GM21367 (cell line): ENCODE results near the gene LOC128125822.
"Not testable (repeated sequence)": the region's sequence is repeated elsewhere in the genome, so short reads cannot be mapped to it uniquely, and the experiment has no call there.

Source experiments
- ATAC-seq: cut with Tn5 transposase; IDR thresholded peaks from one replicate; pipeline ENCODE4 v1.9.1; 2021; ENCODE audit not compliant: unreplicated experiment

Gene LOC128125822

GRCh38 chr6:63572044-63572746 is at the start of gene LOC128125822, which contains the start of gene PTP4A1:
TSS of gene LOC128125822 (plus strand) at chr6:63572480.
TSS of gene PTP4A1 (plus strand) at chr6:63572480. CDS start at chr6:63576881, 4,401 bp downstream.
- ATAC-seq, result peak; percentile 93

GRCh38 chr6:63522911-63523287 is 49.4 kb upstream of the LOC128125822 start:
- ATAC-seq, result not testable (repeated sequence)

- no peak for ATAC-seq
Observed at GRCh38 chr6:63523630-63524029, 48.6 kb upstream of the LOC128125822 start.

GRCh38 chr6:63525186-63525878 is 46.9 kb upstream of the LOC128125822 start:
- peak; percentile 41 for ATAC-seq

DNA sequence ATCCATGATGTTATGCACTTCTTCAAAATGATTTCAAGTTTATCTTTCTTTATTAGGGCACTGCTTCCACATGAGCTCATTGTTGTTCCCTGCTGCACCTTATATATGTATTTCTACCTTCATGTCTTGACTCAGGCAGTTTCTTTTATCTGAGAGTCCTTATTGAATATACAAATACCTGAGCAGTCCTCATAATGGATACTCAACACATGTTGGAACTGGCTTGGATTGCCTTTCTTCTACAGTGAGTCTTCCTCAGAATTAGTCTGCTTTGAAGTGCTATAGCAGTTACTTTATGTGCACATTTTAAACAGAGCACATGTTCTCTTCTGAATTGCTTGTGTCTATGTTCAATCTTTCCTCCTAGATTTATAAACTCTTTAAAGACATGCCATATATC is 45.3 kb upstream of the LOC128125822 start:
- no peak for ATAC-seq

DNA sequence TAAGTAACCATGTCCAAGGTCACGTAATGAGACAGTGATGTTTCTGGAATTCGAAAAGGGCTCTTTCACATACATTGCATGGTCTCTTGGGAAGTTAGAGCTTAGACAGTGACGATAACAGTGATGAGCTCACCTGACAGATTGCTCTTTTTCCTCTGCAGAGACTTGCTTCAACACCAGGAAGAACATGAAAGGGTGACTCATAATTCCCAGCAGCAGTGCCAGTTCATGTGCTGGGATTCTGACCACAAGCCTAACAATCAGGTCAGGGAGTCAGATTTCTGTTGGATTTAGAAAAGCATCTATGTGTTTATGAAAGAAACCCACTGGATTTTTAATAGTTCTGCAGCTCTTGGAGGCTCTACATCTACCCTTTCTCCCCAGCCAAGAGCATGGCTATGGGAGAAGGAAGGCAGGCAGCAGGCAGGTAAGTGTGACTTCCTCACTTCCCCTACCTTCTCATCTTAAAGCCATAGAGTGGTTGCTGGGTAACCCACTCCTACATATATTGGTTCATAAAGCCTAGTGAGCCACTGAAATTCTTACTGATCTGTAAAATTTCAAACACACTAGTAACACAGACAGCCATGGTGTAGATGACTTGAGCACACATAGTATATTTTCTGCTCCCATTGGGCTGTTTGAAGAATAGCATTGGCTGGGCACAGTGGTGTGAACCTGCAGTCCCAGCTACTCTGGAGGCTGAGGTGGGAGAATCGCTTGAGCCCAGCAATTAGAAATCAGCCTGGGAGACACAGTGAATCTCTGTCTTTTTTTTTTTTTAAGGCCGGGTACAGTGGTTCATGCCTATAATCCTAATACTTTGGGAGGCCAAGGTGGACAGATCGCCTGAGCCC is 44.4 kb upstream of the LOC128125822 start:
- ATAC-seq, result no peak

DNA sequence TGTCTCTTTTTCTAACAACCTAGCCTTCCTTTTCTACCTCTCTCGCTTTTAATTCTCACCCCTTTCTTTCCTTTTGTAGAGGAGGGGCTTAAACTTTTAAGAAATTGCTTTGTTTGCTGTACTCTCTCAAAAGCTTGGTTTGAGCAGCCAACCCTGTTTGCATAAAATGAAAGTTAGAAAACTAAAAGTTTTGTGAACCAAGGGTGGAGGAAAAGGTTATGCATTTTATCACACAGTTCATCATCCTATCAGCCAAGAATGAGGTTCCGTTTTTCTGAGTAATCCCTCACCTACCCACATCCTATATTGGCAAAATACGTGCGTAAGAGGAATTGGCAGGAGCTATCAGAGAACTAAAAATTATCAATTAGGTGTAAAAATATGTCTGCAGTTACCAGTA is 42.8 kb upstream of the LOC128125822 start:
- ATAC-seq, result no peak

GRCh38 chr6:63530182-63530581 is 42.1 kb upstream of the LOC128125822 start:
- no peak for ATAC-seq

- no peak for ATAC-seq
Observed at GRCh38 chr6:63530991-63531390, 41.3 kb upstream of the LOC128125822 start.

DNA sequence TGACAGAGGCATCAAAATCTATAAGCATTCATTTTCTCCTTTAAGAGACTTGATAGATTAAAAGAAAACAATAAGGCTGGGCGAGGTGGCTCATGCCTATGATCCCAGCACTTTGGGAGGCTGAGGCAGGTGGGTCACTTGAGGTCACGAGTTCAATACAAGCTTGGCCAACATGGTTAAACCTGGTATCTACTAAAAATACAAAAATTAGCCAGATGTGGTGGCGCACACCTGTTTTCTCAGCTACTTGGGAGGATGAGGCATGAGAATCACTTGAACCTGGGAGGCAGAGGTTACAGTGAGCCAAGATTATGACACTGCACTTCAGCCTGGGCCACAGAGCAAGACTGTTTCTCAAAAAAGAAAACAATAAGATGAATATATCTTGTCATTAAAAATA is 39.3 kb upstream of the LOC128125822 start:
- ATAC-seq, result no peak

- no peak for ATAC-seq
Observed at GRCh38 chr6:63533952-63534351, 38.3 kb upstream of the LOC128125822 start.

DNA sequence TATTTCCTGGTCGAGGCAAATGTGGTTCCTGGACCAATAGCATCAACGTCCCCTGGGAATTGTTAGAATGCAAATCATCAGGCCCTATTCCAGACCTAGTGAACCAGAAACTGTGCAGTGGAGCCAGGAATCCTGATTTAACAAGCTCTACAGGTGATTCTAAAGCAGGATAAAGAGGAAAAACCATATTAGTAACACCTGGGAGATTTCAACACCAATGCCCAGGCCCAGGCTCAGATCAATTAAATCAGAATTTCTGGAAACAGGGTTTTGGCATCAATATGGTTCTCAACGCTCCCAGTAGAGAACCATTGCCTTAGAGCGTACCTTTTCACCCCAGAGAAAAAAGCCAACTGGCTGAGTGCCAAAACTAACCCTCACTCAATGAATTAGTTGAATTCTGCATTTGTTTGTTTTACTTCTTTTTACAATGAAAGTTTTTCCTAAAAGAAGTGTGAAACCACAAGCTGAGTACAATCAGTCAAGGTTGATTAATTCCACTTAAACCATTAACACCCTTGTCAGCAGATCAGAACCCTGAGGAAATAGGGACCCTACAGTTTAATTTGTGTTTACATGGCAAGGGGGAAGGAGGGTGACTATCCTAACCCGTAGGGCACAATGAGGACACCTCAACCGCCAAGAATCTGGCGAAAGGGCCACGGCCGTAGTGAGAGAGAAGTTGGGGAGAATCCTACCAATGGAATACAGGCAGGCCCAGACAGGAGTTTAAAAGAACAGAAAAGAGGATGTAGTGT is 34.9 kb upstream of the LOC128125822 start:
- ATAC-seq, result peak; percentile 70

GRCh38 chr6:63537959-63538300 is 34.4 kb upstream of the LOC128125822 start:
- ATAC-seq, result no peak

DNA sequence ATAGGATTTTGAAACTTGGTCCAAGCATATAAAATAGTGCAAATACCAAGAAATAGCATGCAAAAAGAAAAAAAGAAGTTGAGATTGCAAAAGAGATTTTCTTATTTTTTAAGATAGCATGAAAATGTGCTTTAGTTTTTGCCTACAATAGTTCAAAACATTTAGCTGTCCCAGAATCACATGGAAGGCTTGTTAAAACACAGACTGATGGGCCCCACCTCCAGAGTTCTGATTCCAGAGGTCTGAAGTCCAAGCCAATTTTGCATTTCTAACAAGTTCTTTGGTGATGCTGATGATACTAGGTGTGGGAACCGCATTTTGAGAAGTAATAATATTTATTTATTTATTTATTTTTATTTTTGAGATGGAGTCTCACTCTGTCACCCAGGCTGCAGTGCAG is 33.7 kb upstream of the LOC128125822 start:
- no peak for ATAC-seq

- no peak for ATAC-seq
Observed at GRCh38 chr6:63543001-63543400, 29.3 kb upstream of the LOC128125822 start.

DNA sequence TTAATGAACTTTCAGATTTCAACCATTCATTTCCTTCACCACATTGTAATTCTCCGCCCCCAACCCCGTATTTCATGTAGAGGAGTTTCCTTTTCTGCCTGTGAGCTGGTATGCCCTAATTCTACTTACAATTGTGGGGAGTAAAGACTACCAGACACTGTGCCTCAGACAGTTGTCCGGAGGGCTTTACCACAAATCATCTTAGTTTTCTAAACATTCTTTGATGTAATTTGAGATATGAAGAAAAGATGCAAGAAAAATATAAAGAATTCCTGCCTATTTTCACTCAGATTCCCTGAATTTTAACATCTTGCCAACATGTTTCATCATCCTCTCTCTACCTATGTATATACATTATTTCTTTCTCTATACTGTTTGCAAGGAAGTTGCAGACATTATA is 28.3 kb upstream of the LOC128125822 start:
- no peak for ATAC-seq

GRCh38 chr6:63546236-63546635 is 26.0 kb upstream of the LOC128125822 start:
- no peak for ATAC-seq

- no peak for ATAC-seq
Observed at GRCh38 chr6:63546697-63547096, 25.6 kb upstream of the LOC128125822 start.

- ATAC-seq, result no peak
Observed at GRCh38 chr6:63549076-63549475, 23.2 kb upstream of the LOC128125822 start.

- peak; percentile 96 for ATAC-seq
Observed at GRCh38 chr6:63553208-63553607, 19.1 kb upstream of the LOC128125822 start.

- ATAC-seq, result no peak
Observed at GRCh38 chr6:63553900-63554299, 18.4 kb upstream of the LOC128125822 start.
